GM10847 (cell line): ENCODE results near the gene PRELID3B.

Source experiments
- POLR2A ChIP-seq: IDR thresholded peaks from 2 replicates; pipeline ENCODE4 v1.6.1; 2011; ENCODE audit not compliant: insufficient read length; ENCODE audit errors: extremely low read depth

The PRELID3B gene

DNA sequence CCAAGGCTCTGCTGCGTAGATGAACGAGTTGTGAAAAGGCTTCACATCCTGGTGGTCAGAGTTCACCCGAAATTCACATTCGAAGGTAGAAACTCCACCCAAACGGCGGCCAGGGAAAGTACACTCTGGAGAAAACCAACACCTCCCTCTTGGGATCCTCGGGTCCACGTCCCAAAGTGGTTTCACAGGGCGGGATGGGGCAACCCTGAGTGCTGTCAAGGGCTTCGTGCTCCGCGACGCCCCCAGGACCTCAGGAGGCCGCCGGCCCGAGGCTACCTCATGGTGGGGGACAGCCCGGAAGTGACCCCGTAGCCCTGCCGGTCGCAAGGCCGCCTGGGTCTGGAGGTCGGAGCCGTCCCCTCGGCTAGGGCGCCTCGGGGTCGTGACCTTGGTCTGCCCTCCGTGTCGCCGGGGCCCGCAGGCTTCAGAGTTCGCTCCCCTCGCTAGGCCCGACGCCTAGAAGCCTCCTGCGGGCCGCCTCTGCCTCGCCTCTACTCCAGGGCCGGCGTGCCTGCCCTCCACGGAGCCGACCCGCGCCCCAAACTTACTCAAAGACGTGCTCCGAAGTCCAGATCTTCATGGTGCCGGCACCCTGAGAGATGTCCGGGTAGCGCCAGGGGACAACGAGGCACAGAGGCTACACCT lies at the start of gene PRELID3B:
Gene PRELID3B (minus strand): TSS at position 636 of the 645 bp plus-strand sequence. CDS start 56 bp downstream, at position 580.
- TF ChIP-seq POLR2A = no peak

DNA sequence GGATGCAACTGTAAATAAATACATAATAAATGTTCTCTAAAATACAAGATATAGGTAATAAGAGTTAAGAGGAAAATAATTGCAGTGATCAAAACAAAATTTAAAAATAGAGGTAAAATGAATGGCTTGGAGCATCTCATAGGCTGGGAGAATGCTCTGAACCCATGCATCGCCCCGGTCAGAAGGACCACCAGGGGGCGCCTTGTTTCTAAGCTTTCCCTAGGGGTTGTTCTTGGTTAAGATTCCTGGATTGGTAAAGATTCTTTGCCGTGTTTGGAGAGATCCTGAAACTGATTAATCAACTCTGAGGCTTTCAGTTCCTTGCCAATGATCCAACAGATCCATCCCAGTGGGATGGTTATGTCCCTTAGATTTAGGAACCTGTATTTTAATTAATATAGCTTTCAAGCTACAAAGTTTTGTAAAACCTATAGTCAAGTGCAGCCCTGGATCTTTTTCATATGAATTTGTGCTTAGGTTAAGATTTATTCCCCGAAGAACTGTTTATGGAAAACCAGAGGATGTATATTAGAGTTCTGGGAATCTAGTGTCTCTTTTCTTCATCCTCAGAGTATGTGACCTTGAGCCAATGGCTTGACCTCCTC lies 45.3 kb upstream of the PRELID3B start:
- TF ChIP-seq POLR2A = no peak

DNA sequence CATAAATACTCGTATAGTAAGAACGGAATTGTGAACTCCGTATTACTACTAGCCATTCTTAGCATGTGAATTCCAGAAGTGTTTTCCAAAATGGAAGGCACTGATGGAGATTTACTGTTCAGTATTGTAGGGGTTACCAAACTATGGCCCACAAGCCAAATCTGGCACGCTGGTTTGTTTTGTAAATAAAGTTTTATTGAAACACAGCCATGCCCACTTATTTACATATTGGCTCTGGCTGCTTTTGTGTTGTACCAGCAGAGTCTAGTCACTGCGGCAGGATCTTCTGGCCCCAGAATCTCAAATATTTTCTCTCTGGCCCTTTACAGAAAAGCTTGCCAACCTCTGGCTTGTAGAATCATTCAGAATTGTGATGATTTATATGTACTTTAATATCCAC lies 44.3 kb upstream of the PRELID3B start:
- no peak for TF ChIP-seq POLR2A

DNA sequence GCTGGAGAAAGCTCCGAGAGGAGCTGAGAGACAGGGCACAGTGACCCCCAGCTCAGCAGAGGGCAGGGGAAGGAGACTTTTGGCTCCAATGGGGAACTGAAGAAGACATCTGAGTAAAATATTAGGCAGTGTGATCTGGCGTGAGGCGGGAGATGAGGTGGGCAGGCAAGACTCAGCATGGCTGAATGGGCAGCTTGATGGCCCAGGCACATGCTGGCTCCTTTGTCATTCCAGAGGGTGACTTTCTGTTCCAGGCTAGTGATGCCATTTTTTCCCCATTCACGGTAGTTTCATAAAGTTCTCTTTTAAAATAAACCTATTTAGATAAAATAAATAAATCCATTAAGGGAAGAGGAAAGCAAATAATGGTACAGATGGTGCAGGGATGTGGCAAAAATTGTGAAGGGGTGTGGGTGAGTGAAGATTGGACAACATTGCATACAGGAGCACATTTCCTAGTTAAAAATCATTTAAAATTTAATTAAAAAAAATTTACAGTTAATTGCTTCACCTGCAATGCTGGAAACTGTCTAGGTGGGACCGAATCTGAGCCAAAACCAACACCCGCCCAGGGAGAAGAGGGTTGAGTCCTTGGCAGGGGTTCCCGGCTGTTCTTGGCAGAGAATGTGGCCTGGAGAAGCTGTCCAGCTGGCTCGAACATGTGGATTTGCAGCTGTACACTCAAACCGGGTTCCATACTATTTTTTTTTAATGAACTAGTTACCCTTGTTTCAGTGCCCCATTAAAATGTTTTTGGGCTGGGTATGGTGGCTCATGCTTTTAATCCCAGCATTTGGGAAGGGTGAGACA lies 41.7 kb upstream of the PRELID3B start:
- TF ChIP-seq POLR2A = no peak

DNA sequence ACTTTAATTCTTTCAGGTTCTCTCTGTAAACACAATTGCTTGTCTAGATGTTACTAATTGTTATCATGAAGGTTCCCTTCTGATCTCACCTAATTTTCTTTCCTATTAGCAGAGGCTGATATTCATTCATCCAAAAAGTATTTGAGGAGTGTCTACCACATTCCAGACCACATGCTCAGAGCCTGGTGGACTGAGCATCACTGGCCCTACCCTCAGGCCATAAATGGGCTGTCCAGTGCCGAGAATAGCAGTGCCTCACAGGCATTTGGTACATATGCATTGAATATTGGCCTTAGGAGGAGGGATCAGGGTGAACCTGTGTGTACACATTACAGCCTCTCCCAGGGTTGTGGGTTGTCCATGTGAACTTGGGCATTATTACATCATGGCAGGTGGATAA lies 40.4 kb upstream of the PRELID3B start:
- TF ChIP-seq POLR2A = no peak

DNA sequence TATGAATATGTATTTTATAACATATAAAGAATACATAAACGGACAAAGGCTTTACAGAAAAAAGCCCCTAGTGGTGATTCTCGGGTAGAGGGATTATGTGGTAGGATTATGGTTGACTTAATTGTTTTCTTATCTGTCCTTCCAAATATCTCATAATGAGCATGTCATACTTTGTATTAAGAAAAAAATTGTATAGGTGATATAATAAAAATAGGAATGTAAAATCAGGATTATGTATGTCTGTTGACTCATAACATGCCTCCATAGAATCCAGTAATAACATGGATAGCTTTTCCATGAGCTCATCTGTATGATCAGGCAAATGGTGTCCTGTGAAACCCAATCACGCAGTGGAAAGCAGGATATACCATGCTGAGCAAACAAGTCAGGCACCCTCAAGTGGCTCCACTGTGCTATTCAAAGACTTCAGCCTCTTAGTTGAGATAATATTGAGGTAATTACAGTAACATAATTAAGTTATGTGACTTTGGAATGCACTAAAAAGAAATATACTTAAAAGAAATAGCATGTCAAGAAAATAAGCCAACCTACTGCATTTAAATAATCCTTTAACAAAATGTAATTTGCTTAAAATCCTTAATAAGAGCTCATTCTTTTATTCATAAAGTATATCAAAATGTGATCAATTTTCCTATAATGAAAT lies 39.6 kb upstream of the PRELID3B start:
- no peak for TF ChIP-seq POLR2A

DNA sequence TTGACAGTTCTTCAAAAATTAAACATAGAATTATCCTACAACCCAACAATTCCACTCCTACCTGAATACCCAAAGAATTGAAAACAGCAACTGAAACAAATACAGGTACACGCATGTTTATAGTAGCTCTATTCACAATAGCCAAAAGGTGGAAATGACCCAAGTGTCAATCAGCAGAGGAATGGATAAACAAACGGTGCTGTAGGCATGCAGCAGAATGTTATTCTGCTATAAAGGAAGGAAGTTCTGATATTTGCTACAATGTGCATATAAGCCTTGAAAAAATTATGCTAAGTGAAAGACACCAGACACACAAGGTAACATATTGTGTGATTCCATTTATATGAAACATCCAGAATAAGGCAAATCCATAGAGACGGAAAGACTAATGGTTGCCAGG lies 38.5 kb upstream of the PRELID3B start:
- no peak for TF ChIP-seq POLR2A

DNA sequence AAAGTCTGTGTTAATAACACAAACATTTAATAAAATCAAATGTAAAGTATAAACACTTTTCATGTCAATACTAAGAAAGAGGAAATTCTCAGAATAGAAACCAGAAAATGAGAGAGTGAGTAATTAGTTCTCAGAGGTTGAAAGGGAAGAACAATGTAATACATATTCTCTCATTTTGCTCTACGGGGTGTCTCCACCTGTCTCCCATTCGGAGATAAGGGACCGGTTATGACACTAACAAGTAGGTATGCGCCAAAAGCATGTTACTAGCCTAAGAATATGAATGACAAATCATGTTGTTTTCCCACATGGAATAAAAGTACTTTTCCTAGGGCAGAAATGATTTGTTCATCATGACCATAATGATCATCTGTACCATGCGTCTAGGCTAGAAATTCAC lies 35.6 kb upstream of the PRELID3B start:
- no peak for TF ChIP-seq POLR2A

DNA sequence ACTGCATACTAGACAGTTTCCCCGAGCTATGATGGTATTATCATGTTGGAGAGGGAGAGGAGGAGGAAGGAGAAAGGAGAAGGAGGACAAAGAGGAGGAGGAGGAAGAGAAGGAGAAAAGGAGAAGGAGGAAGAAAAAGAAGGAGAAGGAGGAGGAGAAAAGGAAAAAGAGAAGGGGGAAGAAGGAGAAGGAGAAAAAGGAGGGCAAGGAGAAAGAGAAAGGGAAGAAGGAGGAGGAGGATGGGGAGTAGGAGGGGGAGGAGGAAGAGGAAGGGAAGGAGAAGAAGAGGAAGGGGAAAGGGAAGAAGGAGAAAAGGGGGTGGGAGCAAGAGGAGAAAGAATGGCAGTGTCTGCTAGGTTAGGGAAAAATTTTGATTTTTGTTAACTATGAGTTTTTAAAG lies 35.1 kb upstream of the PRELID3B start:
- TF ChIP-seq POLR2A = no peak

DNA sequence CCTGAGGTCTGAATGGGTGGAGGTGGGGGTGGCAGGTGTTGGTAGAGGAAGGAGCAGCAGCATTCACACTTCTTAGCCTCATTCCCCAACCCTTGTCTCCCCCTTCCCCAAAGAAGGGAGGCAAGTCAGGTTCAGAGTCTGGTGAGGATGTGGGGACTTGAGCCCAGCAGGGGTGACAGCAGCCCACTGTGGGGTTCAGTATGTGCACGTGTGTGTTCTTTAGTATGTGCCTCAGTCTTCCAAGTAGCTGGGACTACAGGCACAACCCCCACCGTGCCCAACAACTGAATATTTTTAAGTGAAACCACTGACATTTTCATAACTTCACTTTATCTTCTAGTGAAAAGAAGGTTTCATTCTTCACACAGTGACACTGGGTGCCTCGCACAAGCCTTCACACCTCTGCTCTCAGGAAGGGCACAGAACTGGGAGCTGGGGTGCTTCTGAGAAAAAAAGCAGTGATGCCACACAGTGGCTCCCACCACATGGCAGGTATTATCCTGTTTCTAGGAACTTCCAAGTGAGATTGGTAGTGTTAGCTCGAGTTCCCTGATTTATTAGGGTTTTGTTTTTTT lies 33.4 kb upstream of the PRELID3B start:
- TF ChIP-seq POLR2A = no peak

DNA sequence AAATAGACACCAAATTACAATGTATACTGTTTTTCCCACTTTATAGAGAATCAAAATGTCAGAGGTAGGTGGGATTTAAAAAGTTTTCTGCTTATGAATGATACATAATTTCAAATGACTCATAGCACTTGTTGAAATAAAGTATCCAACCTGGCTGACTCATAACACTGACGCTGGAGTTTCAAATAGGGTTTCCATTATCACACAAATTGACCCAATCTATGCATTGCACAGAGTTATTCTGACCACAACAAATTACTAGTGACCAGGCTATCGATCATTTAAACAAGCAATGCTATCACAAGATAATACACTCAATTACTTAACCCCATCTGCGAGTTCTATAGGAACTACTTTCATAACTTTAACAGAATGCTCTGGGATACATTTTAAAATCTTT lies 31.9 kb upstream of the PRELID3B start:
- TF ChIP-seq POLR2A = no peak

DNA sequence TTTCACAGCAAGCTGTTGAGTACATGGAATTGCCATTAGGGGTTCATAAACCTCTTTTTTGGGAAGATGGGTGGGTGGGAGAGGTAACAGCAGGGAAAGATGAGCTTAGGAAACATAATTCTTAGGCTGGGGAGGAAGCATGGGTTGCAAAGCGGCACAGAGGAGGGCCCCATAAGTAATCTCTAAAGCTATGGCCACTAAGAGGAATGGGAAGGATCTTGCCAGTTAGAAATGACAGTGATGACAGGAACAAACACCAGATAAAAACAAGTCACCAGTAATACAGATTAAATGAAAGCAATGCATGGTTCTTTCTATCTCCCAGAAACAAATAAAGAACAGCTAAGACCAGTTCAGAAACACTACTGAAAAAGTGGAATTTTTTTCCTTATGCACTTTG lies 31.0 kb upstream of the PRELID3B start:
- no peak for TF ChIP-seq POLR2A

DNA sequence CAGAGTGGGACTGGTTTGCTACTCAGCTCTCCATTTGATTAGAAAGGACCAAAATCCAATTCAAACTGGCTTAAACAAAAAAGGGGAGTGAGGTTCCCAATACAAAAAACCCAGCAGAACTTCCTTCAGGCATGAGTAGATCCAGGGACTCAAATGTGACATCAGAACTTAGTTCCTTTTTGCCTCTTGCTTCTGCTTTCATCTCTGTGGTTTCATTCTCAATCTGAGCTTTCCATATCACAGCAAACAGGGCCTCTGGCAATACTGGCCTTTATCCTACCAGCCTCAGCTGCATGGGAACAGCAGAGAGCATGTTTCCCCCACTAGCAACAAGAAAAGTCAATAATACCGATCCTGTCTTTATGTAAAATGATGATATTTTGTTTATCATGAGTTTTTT lies 28.6 kb upstream of the PRELID3B start:
- TF ChIP-seq POLR2A = no peak

DNA sequence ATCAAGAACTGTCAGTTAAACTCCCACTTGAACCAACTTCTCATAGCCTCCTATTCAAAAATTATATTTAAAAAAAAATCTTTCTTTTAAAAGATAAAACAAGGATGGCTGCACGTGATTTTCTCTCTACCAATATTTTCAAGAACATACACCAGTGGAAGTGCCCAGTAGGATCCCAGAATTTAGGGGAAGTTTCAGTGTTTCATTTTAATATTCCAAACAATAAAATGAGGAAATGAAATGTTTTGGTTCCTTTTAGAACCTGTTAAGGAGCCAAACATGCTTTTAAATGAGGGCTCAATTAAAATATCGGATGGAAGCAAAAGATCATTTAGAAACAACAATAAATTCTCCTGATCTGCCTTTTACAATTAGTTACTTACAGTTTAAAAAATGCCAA lies 26.4 kb upstream of the PRELID3B start:
- TF ChIP-seq POLR2A = no peak

DNA sequence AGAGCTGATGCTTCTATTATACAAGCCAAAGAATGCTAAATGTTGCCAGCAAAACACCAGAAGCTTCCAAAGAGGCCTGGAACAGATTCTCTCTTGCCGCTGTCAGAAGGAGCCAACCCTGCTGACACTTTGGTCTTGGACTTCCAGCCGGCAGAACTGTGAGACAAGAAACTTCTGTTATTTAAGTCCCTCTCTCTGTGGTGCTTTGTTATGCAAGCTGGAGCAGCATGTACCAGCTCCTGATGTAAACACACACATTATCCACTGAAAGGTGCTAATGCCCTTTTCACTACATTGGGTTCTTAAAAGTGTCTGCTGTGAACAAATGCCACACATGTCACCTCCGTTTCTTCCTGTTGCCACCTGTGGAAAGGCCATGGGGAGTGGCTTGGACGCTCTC lies 25.9 kb upstream of the PRELID3B start:
- TF ChIP-seq POLR2A = no peak

DNA sequence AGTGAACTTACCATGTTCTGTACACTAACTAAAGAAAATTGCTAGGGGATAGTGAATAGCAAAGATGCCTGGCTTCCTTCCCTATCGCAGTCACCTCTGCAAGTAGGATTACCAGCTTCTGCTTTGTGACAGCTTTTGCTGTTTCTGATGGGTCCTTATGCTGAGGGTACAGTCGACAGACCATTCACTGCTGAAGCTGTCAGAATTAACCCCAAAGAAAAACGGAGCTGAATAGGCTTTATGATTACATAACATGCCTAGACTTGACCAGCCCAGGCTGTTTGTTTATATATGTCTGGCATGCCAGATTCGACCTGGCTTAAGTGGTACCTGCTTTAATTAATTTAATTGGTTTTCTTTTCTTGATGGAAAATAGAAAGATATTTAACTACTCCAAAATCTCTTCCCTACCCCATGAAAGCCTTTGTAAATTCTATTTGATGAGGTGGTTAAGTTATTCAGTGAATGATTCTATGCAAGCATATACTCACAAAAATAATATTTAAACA lies 21.7 kb upstream of the PRELID3B start:
- TF ChIP-seq POLR2A = no peak
